ENCODE results near the gene WDR86. TPM values are rescaled to one million over a fixed set of nuclear protein-coding genes. Genes with fewer than 3 reads are reported as not detected.

WDR86 gene
- polyA plus RNA-seq, 12 donors: 2.3 to 25.2 (median 4.6) TPM; not detected in 1

Other genes starting within 250 kb of the WDR86 start
- gene GBX1, start 242.3 kb downstream of the WDR86 start, polyA plus RNA-seq (ENCODE audit: insufficient read length in 12 of 12): 1 to 10 TPM in 7 of 12 donors, under 1 TPM in 3, not detected in 2; 0.30 to 4.1 (median 1.5) TPM
- gene ASB10, start 222.8 kb downstream of the WDR86 start, polyA plus RNA-seq (ENCODE audit: insufficient read length in 12 of 12): 1 to 10 TPM in 10 of 12 donors, not detected in 2; 1.7 to 6.3 (median 3.3) TPM
- not detected for gene H2BK1, start 199.6 kb downstream of the WDR86 start, polyA plus RNA-seq (ENCODE audit: insufficient read length in 12 of 12)
- 10 to 100 TPM in 10 of 12 donors, 1 to 10 TPM in 1, not detected in 1; 9.8 to 21.5 (median 17.3) TPM for gene ABCF2, start 182.8 kb downstream of the WDR86 start, polyA plus RNA-seq (ENCODE audit: insufficient read length in 12 of 12)
- 10 to 100 TPM in 11 of 12 donors, not detected in 1; 15.9 to 26.8 (median 21.6) TPM for gene CHPF2, start 177.6 kb downstream of the WDR86 start, polyA plus RNA-seq (ENCODE audit: insufficient read length in 12 of 12)
- gene SMARCD3, start 161.3 kb downstream of the WDR86 start, polyA plus RNA-seq (ENCODE audit: insufficient read length in 12 of 12): 100 to 1,000 TPM in 11 of 12 donors, not detected in 1; 105 to 195 (median 140) TPM
- gene NUB1, start 68.2 kb downstream of the WDR86 start, polyA plus RNA-seq (ENCODE audit: insufficient read length in 12 of 12): 10 to 100 TPM in 11 of 12 donors, not detected in 1; 31.4 to 76.1 (median 40.6) TPM
- under 1 TPM in 7 of 12 donors, not detected in 5; 0.12 to 0.82 (median 0.21) TPM for gene CRYGN, start 30.1 kb upstream of the WDR86 start, polyA plus RNA-seq (ENCODE audit: insufficient read length in 12 of 12)
- 100 to 1,000 TPM in 3 of 12 donors, 10 to 100 TPM in 8, not detected in 1; 64.8 to 105 (median 84.8) TPM for gene RHEB, start 109.9 kb upstream of the WDR86 start, polyA plus RNA-seq (ENCODE audit: insufficient read length in 12 of 12)